ENCODE data around the gene SPAG4.

Gene SPAG4

DNA sequence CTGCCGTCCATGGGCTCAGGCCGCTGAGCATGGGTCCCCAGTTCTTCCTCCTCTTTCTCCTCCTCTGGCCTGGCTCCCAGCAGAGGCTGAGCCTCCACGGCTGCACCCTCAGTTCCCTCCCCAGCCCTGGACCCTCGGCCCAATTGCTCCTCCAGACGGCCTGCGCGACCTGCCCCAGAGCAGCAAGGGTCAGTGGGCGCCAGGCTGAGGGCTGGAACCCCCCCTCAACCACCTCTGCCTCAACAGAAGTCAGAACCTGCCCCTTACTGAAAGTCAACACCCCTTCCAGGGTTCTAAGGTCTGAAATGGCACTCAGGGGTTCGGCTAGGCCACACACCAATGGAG, 15.9 kb upstream of the SPAG4 start:
- no peak overlapping the region for H3K4me3 ChIP-seq (ENCODE audit: low read length)
- DNase-seq (ENCODE audit: low read depth) = no peak
- peaks cover 11% of the 10 kb centered on the region for H3K4me1 ChIP-seq (ENCODE audit: control insufficient read depth, insufficient read depth, low read length)
- peaks cover 48% of the 10 kb centered on the region for H3K27me3 ChIP-seq (replicated peaks; ENCODE audit: control insufficient read depth, insufficient read depth, low read length)
- no peak overlapping the region for H3K9ac ChIP-seq (ENCODE audit: low read length)
- no peaks in the 10 kb centered on the region for H3K36me3 ChIP-seq (ENCODE audit: control insufficient read depth, insufficient read depth, low read length, severe bottlenecking)
- H3K9me3 ChIP-seq (ENCODE audit: control insufficient read depth, low read length) = no peaks in the 10 kb centered on the region

GRCh38 chr20:35600176-35600992, 15.2 kb upstream of the SPAG4 start:
- H3K9ac ChIP-seq (ENCODE audit: low read length) = no peak overlapping the region
- H3K27me3 ChIP-seq (replicated peaks; ENCODE audit: control insufficient read depth, insufficient read depth, low read length) = peaks cover 49% of the 10 kb centered on the region
- DNase-seq (ENCODE audit: low read depth) = no peak
- H3K4me3 ChIP-seq (ENCODE audit: low read length) = no peak overlapping the region
- peaks cover 11% of the 10 kb centered on the region for H3K4me1 ChIP-seq (ENCODE audit: control insufficient read depth, insufficient read depth, low read length)
- no peaks in the 10 kb centered on the region for H3K36me3 ChIP-seq (ENCODE audit: control insufficient read depth, insufficient read depth, low read length, severe bottlenecking)
- H3K9me3 ChIP-seq (ENCODE audit: control insufficient read depth, low read length) = no peaks in the 10 kb centered on the region

GRCh38 chr20:35600993-35601973, 14.3 kb upstream of the SPAG4 start:
- Histone ChIP-seq H3K9me3 (ENCODE audit: control insufficient read depth, low read length) (no peaks in the 10 kb centered on the region), H3K9ac (ENCODE audit: low read length) (no peak overlapping the region), H3K27me3 (replicated peaks; ENCODE audit: control insufficient read depth, insufficient read depth, low read length) (peaks cover 40% of the 10 kb centered on the region), H3K4me1 (ENCODE audit: control insufficient read depth, insufficient read depth, low read length) (peaks cover 11% of the 10 kb centered on the region), H3K4me3 (ENCODE audit: low read length) (peak overlapping the region; percentile 71), H3K36me3 (ENCODE audit: control insufficient read depth, insufficient read depth, low read length, severe bottlenecking) (no peaks in the 10 kb centered on the region)
- peak; percentile 82 for DNase-seq (ENCODE audit: low read depth)

- no peaks in the 10 kb centered on the region for H3K9me3 ChIP-seq (ENCODE audit: control insufficient read depth, low read length)
- peaks cover 11% of the 10 kb centered on the region for H3K4me1 ChIP-seq (ENCODE audit: control insufficient read depth, insufficient read depth, low read length)
- peaks cover 34% of the 10 kb centered on the region for H3K27me3 ChIP-seq (replicated peaks; ENCODE audit: control insufficient read depth, insufficient read depth, low read length)
- no peak overlapping the region for H3K9ac ChIP-seq (ENCODE audit: low read length)
- peak overlapping the region; percentile 71 for H3K4me3 ChIP-seq (ENCODE audit: low read length)
- no peaks in the 10 kb centered on the region for H3K36me3 ChIP-seq (ENCODE audit: control insufficient read depth, insufficient read depth, low read length, severe bottlenecking)
- DNase-seq (ENCODE audit: low read depth) = no peak
Observed at GRCh38 chr20:35601990-35602389, 13.6 kb upstream of the SPAG4 start.

- Histone ChIP-seq H3K9ac (ENCODE audit: low read length) (no peak overlapping the region), H3K9me3 (ENCODE audit: control insufficient read depth, low read length) (no peaks in the 10 kb centered on the region), H3K4me1 (ENCODE audit: control insufficient read depth, insufficient read depth, low read length) (peaks cover 11% of the 10 kb centered on the region), H3K4me3 (ENCODE audit: low read length) (no peak overlapping the region), H3K36me3 (ENCODE audit: control insufficient read depth, insufficient read depth, low read length, severe bottlenecking) (no peaks in the 10 kb centered on the region), H3K27me3 (replicated peaks; ENCODE audit: control insufficient read depth, insufficient read depth, low read length) (peaks cover 26% of the 10 kb centered on the region)
- no peak for DNase-seq (ENCODE audit: low read depth)
Observed at GRCh38 chr20:35602851-35603495, 12.7 kb upstream of the SPAG4 start.

GRCh38 chr20:35603695-35604448, 11.8 kb upstream of the SPAG4 start:
- peaks cover 24% of the 10 kb centered on the region for H3K27me3 ChIP-seq (replicated peaks; ENCODE audit: control insufficient read depth, insufficient read depth, low read length)
- H3K9me3 ChIP-seq (ENCODE audit: control insufficient read depth, low read length) = no peaks in the 10 kb centered on the region
- H3K4me1 ChIP-seq (ENCODE audit: control insufficient read depth, insufficient read depth, low read length) = peaks cover 11% of the 10 kb centered on the region
- no peak overlapping the region for H3K4me3 ChIP-seq (ENCODE audit: low read length)
- H3K36me3 ChIP-seq (ENCODE audit: control insufficient read depth, insufficient read depth, low read length, severe bottlenecking) = no peaks in the 10 kb centered on the region
- no peak overlapping the region for H3K9ac ChIP-seq (ENCODE audit: low read length)
- no peak for DNase-seq (ENCODE audit: low read depth)

DNA sequence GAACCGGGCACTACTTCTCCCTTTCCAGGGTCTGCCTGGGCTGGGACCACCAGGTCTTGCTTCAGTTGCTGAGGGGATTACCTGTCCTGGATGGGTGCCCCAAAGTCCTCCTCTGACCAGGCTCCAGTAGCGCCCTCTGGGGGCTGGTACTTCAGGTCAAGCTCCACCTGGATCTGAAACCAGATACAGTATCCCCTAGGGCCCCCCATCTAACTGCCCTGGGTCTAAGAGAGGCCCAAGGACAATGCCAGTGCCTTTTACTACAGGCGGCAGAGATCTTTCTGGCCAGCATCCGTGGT, 11.2 kb upstream of the SPAG4 start:
- H3K27me3 ChIP-seq (replicated peaks; ENCODE audit: control insufficient read depth, insufficient read depth, low read length) = peaks cover 22% of the 10 kb centered on the region
- no peak for DNase-seq (ENCODE audit: low read depth)
- no peak overlapping the region for H3K4me3 ChIP-seq (ENCODE audit: low read length)
- no peaks in the 10 kb centered on the region for H3K36me3 ChIP-seq (ENCODE audit: control insufficient read depth, insufficient read depth, low read length, severe bottlenecking)
- no peaks in the 10 kb centered on the region for H3K9me3 ChIP-seq (ENCODE audit: control insufficient read depth, low read length)
- peaks cover 11% of the 10 kb centered on the region for H3K4me1 ChIP-seq (ENCODE audit: control insufficient read depth, insufficient read depth, low read length)
- no peak overlapping the region for H3K9ac ChIP-seq (ENCODE audit: low read length)

GRCh38 chr20:35606127-35606526, 9.5 kb upstream of the SPAG4 start:
- Histone ChIP-seq H3K9ac (ENCODE audit: low read length) (no peak overlapping the region), H3K36me3 (ENCODE audit: control insufficient read depth, insufficient read depth, low read length, severe bottlenecking) (no peaks in the 10 kb centered on the region), H3K9me3 (ENCODE audit: control insufficient read depth, low read length) (no peaks in the 10 kb centered on the region), H3K4me1 (ENCODE audit: control insufficient read depth, insufficient read depth, low read length) (peaks cover 8% of the 10 kb centered on the region), H3K27me3 (replicated peaks; ENCODE audit: control insufficient read depth, insufficient read depth, low read length) (peaks cover 9% of the 10 kb centered on the region), H3K4me3 (ENCODE audit: low read length) (no peak overlapping the region)
- DNase-seq (ENCODE audit: low read depth) = no peak

DNA sequence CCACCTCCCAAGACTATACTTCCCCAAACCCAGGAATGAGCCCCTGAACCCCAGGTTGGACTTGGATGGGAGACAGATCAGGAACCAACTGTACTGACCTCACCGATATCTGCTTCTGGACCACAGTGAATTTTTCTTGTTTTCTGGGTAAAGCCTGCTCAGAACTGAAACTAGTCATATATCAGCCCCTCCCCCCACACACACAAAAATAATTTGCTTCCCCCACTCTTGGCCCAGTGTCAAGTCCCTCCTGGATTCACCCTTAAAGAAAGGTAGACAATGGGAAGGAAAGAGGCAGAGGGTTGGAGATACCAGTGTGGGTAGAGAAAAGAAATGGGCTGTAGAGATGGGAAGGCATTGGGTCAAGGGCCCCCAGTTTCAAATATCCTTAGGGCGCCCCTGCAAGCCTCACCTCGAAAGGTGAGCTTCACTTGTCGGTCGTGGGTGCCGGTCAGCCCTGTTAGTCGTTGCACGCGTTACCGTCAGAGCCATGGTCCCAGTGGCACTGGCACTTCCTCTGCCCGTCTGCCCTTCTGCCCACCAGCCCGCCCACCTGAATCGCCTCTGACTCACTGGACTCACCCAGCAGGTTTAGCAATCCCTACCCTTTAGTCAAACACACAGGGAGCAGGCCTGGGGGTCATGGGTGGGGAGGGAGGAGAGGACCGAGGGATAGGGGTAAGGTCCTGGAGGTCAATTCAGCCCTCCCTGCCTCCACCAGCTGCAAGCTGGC, 8.5 kb upstream of the SPAG4 start:
- DNase-seq (ENCODE audit: low read depth) = no peak
- Histone ChIP-seq H3K9me3 (ENCODE audit: control insufficient read depth, low read length) (no peaks in the 10 kb centered on the region), H3K4me1 (ENCODE audit: control insufficient read depth, insufficient read depth, low read length) (no peaks in the 10 kb centered on the region), H3K27me3 (replicated peaks; ENCODE audit: control insufficient read depth, insufficient read depth, low read length) (peaks cover 7% of the 10 kb centered on the region), H3K4me3 (ENCODE audit: low read length) (no peak overlapping the region), H3K9ac (ENCODE audit: low read length) (no peak overlapping the region), H3K36me3 (ENCODE audit: control insufficient read depth, insufficient read depth, low read length, severe bottlenecking) (no peaks in the 10 kb centered on the region)

GRCh38 chr20:35610833-35611427, 4.7 kb upstream of the SPAG4 start:
- H3K9ac ChIP-seq (ENCODE audit: low read length) = no peak overlapping the region
- H3K27me3 ChIP-seq (replicated peaks; ENCODE audit: control insufficient read depth, insufficient read depth, low read length) = no peaks in the 10 kb centered on the region
- DNase-seq (ENCODE audit: low read depth) = no peak
- H3K36me3 ChIP-seq (ENCODE audit: control insufficient read depth, insufficient read depth, low read length, severe bottlenecking) = no peaks in the 10 kb centered on the region
- H3K4me3 ChIP-seq (ENCODE audit: low read length) = no peak overlapping the region
- no peaks in the 10 kb centered on the region for H3K4me1 ChIP-seq (ENCODE audit: control insufficient read depth, insufficient read depth, low read length)
- no peaks in the 10 kb centered on the region for H3K9me3 ChIP-seq (ENCODE audit: control insufficient read depth, low read length)
